Measurements from ENCODE around the gene RNF144A.

GRCh38 chr2:6993229-6993640 lies 76.0 kb downstream of the RNF144A start:
- TF ChIP-seq, protein P1, sequence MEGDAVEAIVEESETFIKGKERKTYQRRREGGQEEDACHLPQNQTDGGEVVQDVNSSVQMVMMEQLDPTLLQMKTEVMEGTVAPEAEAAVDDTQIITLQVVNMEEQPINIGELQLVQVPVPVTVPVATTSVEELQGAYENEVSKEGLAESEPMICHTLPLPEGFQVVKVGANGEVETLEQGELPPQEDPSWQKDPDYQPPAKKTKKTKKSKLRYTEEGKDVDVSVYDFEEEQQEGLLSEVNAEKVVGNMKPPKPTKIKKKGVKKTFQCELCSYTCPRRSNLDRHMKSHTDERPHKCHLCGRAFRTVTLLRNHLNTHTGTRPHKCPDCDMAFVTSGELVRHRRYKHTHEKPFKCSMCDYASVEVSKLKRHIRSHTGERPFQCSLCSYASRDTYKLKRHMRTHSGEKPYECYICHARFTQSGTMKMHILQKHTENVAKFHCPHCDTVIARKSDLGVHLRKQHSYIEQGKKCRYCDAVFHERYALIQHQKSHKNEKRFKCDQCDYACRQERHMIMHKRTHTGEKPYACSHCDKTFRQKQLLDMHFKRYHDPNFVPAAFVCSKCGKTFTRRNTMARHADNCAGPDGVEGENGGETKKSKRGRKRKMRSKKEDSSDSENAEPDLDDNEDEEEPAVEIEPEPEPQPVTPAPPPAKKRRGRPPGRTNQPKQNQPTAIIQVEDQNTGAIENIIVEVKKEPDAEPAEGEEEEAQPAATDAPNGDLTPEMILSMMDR (conservative IDR thresholded peaks at IDR 0.05 in 1 of 2, IDR thresholded peaks at IDR 0.05 in 1 of 2; ENCODE audit: low read depth in 1 of 2, low read length in 2 of 2), result no peak
- TF ChIP-seq EZH2 (IDR thresholded peaks at IDR 0.05; ENCODE audit: low read length, missing control alignments), result no peak
